ENCODE results near the gene DCAF6. TPM values are rescaled to one million over a fixed set of nuclear protein-coding genes. Genes with fewer than 3 reads are reported as not detected.

The DCAF6 gene
- total RNA-seq, 2 donors from 2014 or later, result 21.4 to 32.3 TPM

GRCh38 chr1:168005529-168005928 is 69.0 kb downstream of the DCAF6 start:
- Histone ChIP-seq H3K9me3 (ENCODE audit: control insufficient read depth, low read length) (no peaks in the 10 kb centered on the region), H3K36me3 (ENCODE audit: control insufficient read depth, insufficient read depth, low read length) (peaks cover 73% of the 10 kb centered on the region), H3K27ac (ENCODE audit: low read depth, low read length) (no peak overlapping the region), H3K27me3 (ENCODE audit: control insufficient read depth, insufficient read depth, low read length, poor library complexity, severe bottlenecking) (no peaks in the 10 kb centered on the region), H3K4me1 (ENCODE audit: control insufficient read depth, insufficient read depth, low read length) (no peaks in the 10 kb centered on the region), H3K9ac (ENCODE audit: extremely low read depth, low read length, poor library complexity, severe bottlenecking) (no peak overlapping the region), H3K4me3 (ENCODE audit: low read length) (no peak overlapping the region)
- no peak for DNase-seq
- H3K4me1 Mint-ChIP-seq, result no peaks in the 10 kb centered on the region
- no peak for TF ChIP-seq CTCF (conservative IDR thresholded peaks at IDR 0.05)
- no peak overlapping the region for H3K4me3 Mint-ChIP-seq
- no peaks in the 10 kb centered on the region for H3K27me3 Mint-ChIP-seq (ENCODE audit: insufficient read depth)
- no peaks in the 10 kb centered on the region for H3K9me3 Mint-ChIP-seq
- no peak overlapping the region for H3K27ac Mint-ChIP-seq
- H3K36me3 Mint-ChIP-seq (ENCODE audit: low read depth), result peaks cover 36% of the 10 kb centered on the region

GRCh38 chr1:168007691-168008090 is 71.2 kb downstream of the DCAF6 start:
- H3K27ac Mint-ChIP-seq, result no peak overlapping the region
- peaks cover 72% of the 10 kb centered on the region for H3K36me3 ChIP-seq (ENCODE audit: control insufficient read depth, insufficient read depth, low read length)
- 92 to 100% methylated on average over 1 of the region's 1 CpG for WGBS, 2 experiments (ENCODE audit: insufficient coverage in 1 of 2, insufficient read length in 1 of 2)
- peaks cover 35% of the 10 kb centered on the region for H3K36me3 Mint-ChIP-seq (ENCODE audit: low read depth)
- no peaks in the 10 kb centered on the region for H3K27me3 Mint-ChIP-seq (ENCODE audit: insufficient read depth)
- no peaks in the 10 kb centered on the region for H3K9me3 Mint-ChIP-seq
- no peak for DNase-seq
- no peaks in the 10 kb centered on the region for H3K4me1 Mint-ChIP-seq
- H3K4me1 ChIP-seq (ENCODE audit: control insufficient read depth, insufficient read depth, low read length), result no peaks in the 10 kb centered on the region
- H3K4me3 ChIP-seq (ENCODE audit: low read length), result no peak overlapping the region
- H3K9me3 ChIP-seq (ENCODE audit: control insufficient read depth, low read length), result no peaks in the 10 kb centered on the region
- no peak overlapping the region for H3K27ac ChIP-seq (ENCODE audit: low read depth, low read length)
- no peaks in the 10 kb centered on the region for H3K27me3 ChIP-seq (ENCODE audit: control insufficient read depth, insufficient read depth, low read length, poor library complexity, severe bottlenecking)
- no peak overlapping the region for H3K9ac ChIP-seq (ENCODE audit: extremely low read depth, low read length, poor library complexity, severe bottlenecking)
- no peak for TF ChIP-seq CTCF (conservative IDR thresholded peaks at IDR 0.05)
- no peak overlapping the region for H3K4me3 Mint-ChIP-seq

- no peak for DNase-seq
- no peaks in the 10 kb centered on the region for H3K27me3 ChIP-seq (ENCODE audit: control insufficient read depth, insufficient read depth, low read length, poor library complexity, severe bottlenecking)
- no peak overlapping the region for H3K4me3 ChIP-seq (ENCODE audit: low read length)
- WGBS, 2 experiments (ENCODE audit: insufficient coverage in 1 of 2, insufficient read length in 1 of 2), result 100% methylated on average over 1 of the region's 5 CpGs
- no peaks in the 10 kb centered on the region for H3K27me3 Mint-ChIP-seq (ENCODE audit: insufficient read depth)
- peaks cover 72% of the 10 kb centered on the region for H3K36me3 ChIP-seq (ENCODE audit: control insufficient read depth, insufficient read depth, low read length)
- no peak overlapping the region for H3K9ac ChIP-seq (ENCODE audit: extremely low read depth, low read length, poor library complexity, severe bottlenecking)
- peaks cover 32% of the 10 kb centered on the region for H3K36me3 Mint-ChIP-seq (ENCODE audit: low read depth)
- no peaks in the 10 kb centered on the region for H3K4me1 ChIP-seq (ENCODE audit: control insufficient read depth, insufficient read depth, low read length)
- H3K27ac ChIP-seq (ENCODE audit: low read depth, low read length), result no peak overlapping the region
- no peak for TF ChIP-seq CTCF (conservative IDR thresholded peaks at IDR 0.05)
- H3K27ac Mint-ChIP-seq, result no peak overlapping the region
- H3K4me1 Mint-ChIP-seq, result no peaks in the 10 kb centered on the region
- H3K4me3 Mint-ChIP-seq, result no peak overlapping the region
- H3K9me3 ChIP-seq (ENCODE audit: control insufficient read depth, low read length), result no peaks in the 10 kb centered on the region
- H3K9me3 Mint-ChIP-seq, result no peaks in the 10 kb centered on the region
Measured at GRCh38 chr1:168008595-168008994, 72.1 kb downstream of the DCAF6 start.

All from endodermal cell (in vitro differentiated cells).